GM10847 (cell line): ENCODE results near the gene POLD1.

Experiments used
- POLR2A ChIP-seq: IDR thresholded peaks from 2 replicates; pipeline ENCODE4 v1.6.1; 2011; ENCODE audit not compliant: insufficient read length; ENCODE audit errors: extremely low read depth

The POLD1 gene

DNA sequence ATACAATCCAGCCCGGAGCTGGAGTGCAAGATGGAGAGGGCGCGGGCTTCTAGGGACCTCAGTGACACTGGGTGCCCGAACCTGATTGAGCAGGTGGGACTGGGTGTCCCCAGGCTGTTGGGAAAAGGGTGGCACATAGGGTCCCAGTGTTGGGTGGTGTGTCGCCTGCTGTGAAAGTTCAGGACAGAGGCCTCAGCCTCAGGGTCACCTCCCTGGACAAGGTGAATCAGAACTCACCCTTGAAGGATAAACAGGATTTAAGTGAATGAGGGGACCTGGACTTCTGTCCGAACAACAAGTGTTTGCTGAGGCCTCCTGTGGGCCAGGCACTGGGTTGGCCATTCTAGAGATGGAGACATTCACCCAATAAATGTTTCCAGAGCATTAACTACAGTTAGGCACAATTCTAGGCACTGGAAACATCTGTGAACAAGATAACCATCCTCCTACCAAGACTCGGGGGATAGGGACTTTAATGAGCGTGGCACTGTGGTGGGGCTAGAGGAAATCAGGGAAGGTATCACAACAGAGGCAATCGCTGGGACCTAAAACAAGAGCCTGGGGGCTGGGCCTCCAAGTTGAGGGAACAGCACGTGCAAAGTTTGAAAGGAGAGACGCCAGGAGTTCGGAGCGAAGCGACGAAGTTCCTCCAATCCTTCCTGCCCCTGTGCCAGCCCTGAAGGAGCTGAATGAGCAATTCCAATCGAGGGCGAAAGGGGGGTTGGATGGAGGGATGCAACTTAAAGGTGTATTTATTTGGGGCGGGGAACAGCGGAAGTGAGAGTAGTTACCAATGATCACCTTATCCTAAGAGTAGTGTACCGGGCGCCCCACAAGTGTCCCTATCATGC is 921 bp upstream of the POLD1 start:
- TF ChIP-seq POLR2A, result no peak

DNA sequence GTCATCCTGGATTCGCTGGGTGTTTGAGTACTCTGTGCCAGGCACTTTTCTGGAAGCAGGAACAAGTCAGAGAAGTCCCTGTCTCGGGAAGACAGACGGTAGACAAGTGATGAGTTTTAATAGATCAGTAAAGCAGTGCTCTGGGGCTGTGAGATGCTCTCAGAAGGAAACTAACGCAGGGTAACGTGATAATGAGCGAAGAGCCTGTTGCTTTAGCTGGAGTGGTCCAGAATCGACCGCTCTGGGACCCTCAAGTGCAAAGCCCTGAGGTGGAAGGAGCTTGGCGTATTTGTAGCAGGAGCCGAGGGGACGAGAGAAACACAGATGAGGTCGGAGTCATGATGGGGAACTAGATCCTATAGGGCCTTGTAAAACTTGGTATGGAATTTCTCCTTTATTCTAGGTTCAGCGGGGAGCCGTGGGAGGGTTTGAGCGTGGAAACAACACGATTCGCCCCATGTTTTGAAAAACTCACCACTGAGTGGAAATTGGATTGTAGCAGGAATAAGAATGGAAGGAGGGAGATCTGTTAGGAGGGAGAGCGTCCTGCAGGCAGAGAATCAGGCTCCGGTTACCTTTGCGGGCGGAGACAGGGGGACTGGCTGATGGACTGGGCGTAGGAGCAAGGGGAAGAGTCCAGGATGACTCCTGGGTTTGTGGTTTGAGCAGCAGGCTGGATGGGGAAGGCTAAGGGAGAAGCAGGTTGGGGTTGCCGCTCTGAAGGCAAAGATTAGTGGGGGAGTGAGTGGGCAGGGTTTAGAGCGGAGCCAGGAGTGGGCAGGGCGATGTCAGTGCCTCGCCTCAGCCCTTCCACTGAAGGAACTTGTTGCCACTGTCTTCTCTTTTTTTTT is 763 bp downstream of the POLD1 start:
- no peak for TF ChIP-seq POLR2A

- TF ChIP-seq POLR2A, result no peak
Measured at GRCh38 chr19:50387176-50387867, 3.2 kb downstream of the POLD1 start.

GRCh38 chr19:50387868-50388245 is 3.7 kb downstream of the POLD1 start:
- no peak for TF ChIP-seq POLR2A

DNA sequence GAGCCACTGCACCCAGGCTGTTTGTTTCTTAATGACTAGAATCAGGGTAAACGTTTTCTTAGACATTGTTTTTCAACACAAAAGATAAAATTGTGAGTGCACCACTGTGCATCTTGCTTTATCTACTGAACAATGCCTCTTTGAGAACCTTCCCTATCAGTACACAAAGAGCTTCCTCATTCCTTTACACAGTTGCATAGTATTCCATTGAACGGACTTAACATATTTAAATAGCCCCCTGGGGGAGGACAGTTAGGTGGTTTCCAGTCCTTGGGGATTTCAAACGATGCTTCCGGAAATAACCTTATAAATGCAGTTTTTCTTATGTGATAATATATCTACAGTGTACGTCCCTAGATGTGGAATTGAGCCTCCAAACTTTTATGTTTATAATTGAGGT is 8.6 kb downstream of the POLD1 start:
- TF ChIP-seq POLR2A, result no peak

- no peak for TF ChIP-seq POLR2A
Measured at GRCh38 chr19:50393589-50393988, 9.4 kb downstream of the POLD1 start.

GRCh38 chr19:50394017-50394416 is 9.9 kb downstream of the POLD1 start:
- TF ChIP-seq POLR2A, result no peak

- TF ChIP-seq POLR2A, result no peak
Measured at GRCh38 chr19:50398675-50399367, 14.7 kb downstream of the POLD1 start.

- TF ChIP-seq POLR2A, result no peak
Measured at GRCh38 chr19:50399368-50399745, 15.2 kb downstream of the POLD1 start.

GRCh38 chr19:50401605-50402450 is 17.7 kb downstream of the POLD1 start:
- no peak for TF ChIP-seq POLR2A

GRCh38 chr19:50402544-50403301 is 18.6 kb downstream of the POLD1 start:
- TF ChIP-seq POLR2A, result no peak

DNA sequence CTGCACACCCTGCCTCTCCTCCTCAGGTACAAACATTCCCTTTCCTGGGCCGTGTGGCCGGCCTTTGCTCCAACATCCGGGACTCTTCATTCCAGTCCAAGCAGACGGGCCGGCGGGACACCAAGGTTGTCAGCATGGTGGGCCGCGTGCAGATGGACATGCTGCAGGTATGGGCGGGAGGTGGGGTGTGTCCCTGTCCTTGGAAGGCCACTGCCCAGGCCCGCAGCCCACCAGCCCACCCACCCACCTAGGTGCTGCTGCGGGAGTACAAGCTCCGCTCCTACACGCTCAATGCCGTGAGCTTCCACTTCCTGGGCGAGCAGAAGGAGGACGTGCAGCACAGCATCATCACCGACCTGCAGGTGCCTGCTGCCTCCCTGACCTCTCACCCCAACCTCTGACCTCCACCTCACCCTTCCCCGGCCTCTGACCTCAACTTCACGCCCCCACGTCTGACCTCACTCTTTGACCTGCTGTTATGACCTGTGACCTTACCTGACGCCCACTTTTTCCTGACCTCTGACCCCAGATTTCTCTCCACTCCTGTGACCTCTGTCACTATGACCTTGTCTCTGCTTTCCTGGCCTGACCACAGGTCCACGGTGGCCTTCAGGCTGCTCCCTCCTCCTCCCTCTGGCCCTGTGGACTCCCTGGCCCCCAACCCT is 22.1 kb downstream of the POLD1 start:
- no peak for TF ChIP-seq POLR2A

GRCh38 chr19:50406829-50407228 is 22.7 kb downstream of the POLD1 start:
- TF ChIP-seq POLR2A, result no peak
